SK-N-SH (cell line): ENCODE measurements around the gene UQCR10. TPM values are rescaled to one million over a fixed set of nuclear protein-coding genes. Genes with fewer than 3 reads are reported as not detected.

Source experiments
- CTCF ChIA-PET: fragments of 300-600, 350-600 bp; formaldehyde crosslinking; extraction: SDS; loops from one replicate; lab custom pipeline; 2021; lab: Yijun Ruan, JAX
- POLR2A ChIA-PET: fragments of 350-600 bp; sonication (Branson Sonifier 250); formaldehyde crosslinking; extraction: SDS; loops from one replicate; lab custom pipeline; 2020; ENCODE audit warnings: antibody characterized with exemption, inconsistent platforms; lab: Yijun Ruan, JAX
- DNase-seq: peaks from one replicate; pipeline ENCODE4 v3.0.0; 2012
- H2AFZ ChIP-seq: fragments of 200-600 bp; sonication (generic); 2 replicates; pipeline ENCODE4 v1.8.1; 2016; ENCODE audit warnings: antibody characterized with exemption, mild to moderate bottlenecking, low read depth
- H3F3A ChIP-seq: fragments of 200-600 bp; sonication (generic); replicated peaks from 2 replicates; pipeline ENCODE3; 2016; ENCODE audit warnings: antibody characterized with exemption, mild to moderate bottlenecking; ENCODE audit not compliant: insufficient read depth
- H3K27ac ChIP-seq, 2 experiments: fragments of 200-500 bp in 1 of 2; fragments of 200-600 bp in 1 of 2; sonication (Bioruptor generic) in 1 of 2; sonication (generic), shearing (Covaris generic) in 1 of 2; 2 replicates each; pipeline versions ENCODE4 v1.5.1 to v1.6.1; 2014 to 2016; ENCODE audit warnings: low read depth in 2 of 2, inconsistent platforms in 1 of 2, low read length in 1 of 2, mild to moderate bottlenecking in 1 of 2, mixed read lengths in 1 of 2
- H3K27me3 ChIP-seq: fragments of 200-600 bp; sonication (generic), shearing (Covaris generic); 2 replicates; pipeline ENCODE4 v1.6.1; 2016; ENCODE audit warnings: mixed run types; ENCODE audit not compliant: insufficient read depth
- H3K36me3 ChIP-seq, 2 experiments: fragments of 200-500 bp in 1 of 2; fragments of 200-600 bp in 1 of 2; sonication (Bioruptor generic) in 1 of 2; sonication (generic) in 1 of 2; replicated peaks in 1 of 2; 2 replicates each; pipeline versions ENCODE3 to v1.5.1; 2014 to 2016; ENCODE audit warnings: low read length in 1 of 2, mild to moderate bottlenecking in 1 of 2; ENCODE audit not compliant: insufficient read depth in 2 of 2, control insufficient read depth in 1 of 2
- H3K4me1 ChIP-seq, 2 experiments: fragments of 200-500 bp in 1 of 2; fragments of 200-600 bp in 1 of 2; sonication (Bioruptor generic) in 1 of 2; sonication (generic), shearing (Covaris generic) in 1 of 2; 2 replicates each; pipeline versions ENCODE4 v1.5.1 to v1.6.1; 2014 to 2016; ENCODE audit warnings: low read depth in 1 of 2, low read length in 1 of 2, mixed run types in 1 of 2; ENCODE audit not compliant: insufficient read depth in 2 of 2, control insufficient read depth in 1 of 2
- H3K4me2 ChIP-seq: fragments of 200-600 bp; sonication (generic), shearing (Covaris generic); 2 replicates; pipeline ENCODE4 v1.6.1; 2017; ENCODE audit warnings: mixed run types
- H3K4me3 ChIP-seq, 2 experiments: fragments of 200-500 bp in 1 of 2; fragments of 200-600 bp in 1 of 2; sonication (Bioruptor generic) in 1 of 2; sonication (generic), shearing (Covaris generic) in 1 of 2; 2 replicates each; pipeline versions ENCODE4 v1.5.1 to v1.8.1; 2014 to 2016; ENCODE audit warnings: low read depth in 2 of 2, inconsistent platforms in 1 of 2, low read length in 1 of 2, mild to moderate bottlenecking in 1 of 2, mixed read lengths in 1 of 2, moderate library complexity in 1 of 2
- H3K79me2 ChIP-seq: fragments of 200-600 bp; sonication (generic); 2 replicates; pipeline ENCODE4 v1.8.1; 2017; ENCODE audit warnings: mild to moderate bottlenecking; ENCODE audit not compliant: insufficient read depth
- H3K9ac ChIP-seq: fragments of 200-600 bp; sonication (generic); 2 replicates; pipeline ENCODE4 v1.6.1; 2017; ENCODE audit warnings: mixed run types
- H3K9me2 ChIP-seq: fragments of 200-600 bp; sonication (generic); 2 replicates; pipeline ENCODE4 v1.6.1; 2017; ENCODE audit warnings: mixed run types
- H3K9me3 ChIP-seq: fragments of 200-600 bp; sonication (generic); 2 replicates; pipeline ENCODE4 v1.6.1; 2017; ENCODE audit warnings: mixed run types, mild to moderate bottlenecking, moderate library complexity
- H4K20me1 ChIP-seq: fragments of 200-600 bp; sonication (generic); 2 replicates; pipeline ENCODE4 v1.6.1; 2017; ENCODE audit warnings: mild to moderate bottlenecking, mixed run types; ENCODE audit not compliant: insufficient read depth
- FOXM1 ChIP-seq: IDR thresholded peaks from 2 replicates; pipeline ENCODE4 v1.4.0; 2012; ENCODE audit warnings: low read depth, mild to moderate bottlenecking
- MAX ChIP-seq: IDR thresholded peaks from 2 replicates; pipeline ENCODE4 v1.4.0; 2012; ENCODE audit warnings: low read depth
- PBX3 ChIP-seq: IDR thresholded peaks from 2 replicates; pipeline ENCODE4; 2012
- POLR2AphosphoS5 ChIP-seq: IDR thresholded peaks from 2 replicates; pipeline ENCODE4 v1.6.1; 2012; ENCODE audit warnings: low read depth, low read length
- RXRA ChIP-seq: IDR thresholded peaks from 2 replicates; pipeline ENCODE4 v1.4.0; 2012; ENCODE audit warnings: low read depth, mild to moderate bottlenecking, borderline replicate concordance
- SIN3A ChIP-seq: IDR thresholded peaks from 2 replicates; pipeline ENCODE4 v1.6.1; 2012; ENCODE audit warnings: low read depth, mild to moderate bottlenecking, low read length, moderate library complexity, borderline replicate concordance
- TCF12 ChIP-seq: IDR thresholded peaks from 2 replicates; pipeline ENCODE4 v1.4.0; 2012
- WGBS: methylation state at CpG from one replicate; pipeline ENCODE4 v1.1.6; 2017; ENCODE audit warnings: low lambda C conversion rate; 5-methylcytosine and 5-hydroxymethylcytosine counted together
- polyA plus RNA-seq, 3 experiments: library from polyadenylated mRNA; depleted of rRNA; stranded (reverse); fragments of >200 nt; gene quantifications; 2 replicates each; pipeline ENCODE4 v1.2.3, GENCODE V29; 2012

UQCR10 gene
- polyA plus RNA-seq, 1 of the 3 experiments (the other 2 are of a cell fraction), result 248 TPM

GRCh38 chr22:29780748-29781676 lies 13.8 kb downstream of the UQCR10 start (continued):
- peak; percentile 69 for TF ChIP-seq TCF12
- TF ChIP-seq POLR2AphosphoS5, result peak; percentile 67
- no peak for TF ChIP-seq FOXM1
- peak; percentile 63 for TF ChIP-seq PBX3

DNA sequence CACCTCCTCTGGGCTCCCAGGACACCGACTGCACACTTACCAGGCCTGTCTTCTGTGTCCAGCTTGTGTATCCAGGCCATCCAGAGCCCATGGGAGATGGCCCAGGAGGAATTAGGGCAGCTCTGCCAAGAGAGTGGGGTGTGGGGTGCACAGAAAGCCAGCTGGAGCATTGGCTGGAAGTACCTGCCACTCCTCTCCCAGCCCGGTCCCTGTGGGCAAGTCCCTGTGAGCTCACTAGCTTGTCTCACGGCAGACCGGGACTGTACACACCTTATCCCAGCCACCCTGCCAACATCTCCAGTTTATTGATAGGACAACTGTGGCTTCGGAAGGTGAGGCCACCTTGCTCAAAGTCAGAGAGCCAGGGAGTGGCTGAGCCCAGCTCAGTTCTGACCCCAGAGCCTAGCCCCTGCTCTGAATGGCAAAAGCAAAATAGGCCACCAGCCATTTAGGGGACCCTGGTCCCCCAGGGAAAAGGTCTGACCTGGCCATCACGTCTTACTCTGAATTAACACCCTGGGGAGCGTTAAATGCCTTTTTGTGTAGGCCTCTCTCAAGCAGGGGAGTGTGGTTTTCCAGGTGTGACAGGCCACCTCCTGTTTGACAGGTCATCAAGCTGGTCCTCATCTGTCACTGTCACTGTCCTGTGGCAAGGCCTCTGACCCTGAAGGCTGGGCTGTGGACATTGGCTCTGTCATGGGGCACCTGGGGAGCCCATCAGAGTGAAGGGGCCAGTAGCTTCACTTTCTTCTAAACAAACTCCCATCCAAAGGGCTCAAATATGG lies 15.1 kb downstream of the UQCR10 start:
- no peak for DNase-seq
- TF ChIP-seq RXRA (no peak), PBX3 (peak; percentile 61)
- Histone ChIP-seq H3F3A (peaks cover 14% of the 10 kb centered on the region), H3K9ac (peak overlapping the region; percentile 69; the same call in 1 of the 2 replicates), H3K36me3 (no peaks in the 10 kb centered on the region), H3K79me2 (no peaks in the 10 kb centered on the region), H2AFZ (peak overlapping the region; percentile 15; the same call in 1 of the 2 replicates), H3K9me2 (no peaks in the 10 kb centered on the region), H3K27me3 (no peaks in the 10 kb centered on the region), H3K27ac (peak overlapping the region in 1 of 2 experiments; percentile 90; a peak in 3 of 4 replicates), H3K4me2 (0 out of 2 replicates have a peak overlapping the region, but pooled peaks have one; percentile 49), H3K4me3 (no peak overlapping the region), H3K9me3 (no peaks in the 10 kb centered on the region), H4K20me1 (no peaks in the 10 kb centered on the region), H3K4me1 (peaks cover 9 to 29% of the 10 kb centered on the region in 2 experiments; a peak in 3 of 4 replicates)
- WGBS, result 92% methylated on average over 4 of the region's 7 CpGs
- ChIA-PET POLR2A (interaction anchor here (0.6 to 1.1 kb wide), 2 partner anchors 15 to 33 kb away, joined by 3 read pairs; partner anchors contain the start of genes UQCR10 and ZMAT5), CTCF (interaction anchor here (1.4 to 2.1 kb wide), 3 partner anchors 92 to 223 kb away, joined by 5 to 6 read pairs (median 5); no protein-coding TSS in a partner anchor)

GRCh38 chr22:29784451-29785361 lies 17.5 kb downstream of the UQCR10 start:
- TF ChIP-seq MAX (no peak), SIN3A (no peak)
- POLR2A ChIA-PET, result interaction anchor here (0.6 kb wide), 2 partner anchors 12 to 130 kb away, joined by 3 read pairs; no protein-coding TSS in a partner anchor
- CTCF ChIA-PET, result no interaction called here
- H3K4me2 ChIP-seq, result no peak overlapping the region
- H3K27ac ChIP-seq, result no peak overlapping the region
- H3F3A ChIP-seq, result peaks cover 11% of the 10 kb centered on the region
- no peaks in the 10 kb centered on the region for H3K9me2 ChIP-seq
- H3K4me3 ChIP-seq, result no peak overlapping the region
- no peaks in the 10 kb centered on the region for H3K27me3 ChIP-seq
- peaks cover 3 to 22% of the 10 kb centered on the region in 2 experiments for H3K36me3 ChIP-seq
- no peaks in the 10 kb centered on the region for H3K79me2 ChIP-seq
- WGBS, result 92% methylated on average over 9 of the region's 9 CpGs
- H3K9ac ChIP-seq, result no peak overlapping the region
- no peak overlapping the region for H2AFZ ChIP-seq
- H3K9me3 ChIP-seq, result no peaks in the 10 kb centered on the region
- no peak for DNase-seq
- no peaks in the 10 kb centered on the region for H4K20me1 ChIP-seq
- peaks cover 9 to 20% of the 10 kb centered on the region in 2 experiments; a peak in 3 of 4 replicates for H3K4me1 ChIP-seq
